HuH-7.5 (cell line): ENCODE measurements around the gene PLCD3.

Experiments
- DNase-seq: peaks from one replicate; pipeline ENCODE4 v3.0.0; 2011; ENCODE audit warnings: low spot score

The PLCD3 gene

DNA sequence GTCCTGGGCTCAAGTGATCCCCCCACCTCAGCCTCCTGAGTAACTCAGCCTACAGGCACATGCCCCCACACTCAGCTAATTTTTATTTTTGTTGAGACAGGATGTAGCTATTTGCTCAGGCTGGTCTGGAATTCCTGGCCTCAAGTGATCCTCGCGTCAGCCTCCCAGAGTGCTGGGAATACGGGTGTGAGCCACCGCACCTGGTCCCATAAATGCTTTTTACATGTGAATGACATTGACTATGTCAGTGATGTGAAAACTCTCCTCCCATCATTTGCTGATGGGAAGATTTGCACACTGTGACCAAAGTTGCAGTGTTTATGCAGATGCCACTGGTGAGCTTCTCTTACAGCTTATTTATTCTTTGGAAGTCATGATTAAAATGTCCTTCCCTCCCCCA, 15.0 kb downstream of the PLCD3 start:
- DNase-seq: no peak

DNA sequence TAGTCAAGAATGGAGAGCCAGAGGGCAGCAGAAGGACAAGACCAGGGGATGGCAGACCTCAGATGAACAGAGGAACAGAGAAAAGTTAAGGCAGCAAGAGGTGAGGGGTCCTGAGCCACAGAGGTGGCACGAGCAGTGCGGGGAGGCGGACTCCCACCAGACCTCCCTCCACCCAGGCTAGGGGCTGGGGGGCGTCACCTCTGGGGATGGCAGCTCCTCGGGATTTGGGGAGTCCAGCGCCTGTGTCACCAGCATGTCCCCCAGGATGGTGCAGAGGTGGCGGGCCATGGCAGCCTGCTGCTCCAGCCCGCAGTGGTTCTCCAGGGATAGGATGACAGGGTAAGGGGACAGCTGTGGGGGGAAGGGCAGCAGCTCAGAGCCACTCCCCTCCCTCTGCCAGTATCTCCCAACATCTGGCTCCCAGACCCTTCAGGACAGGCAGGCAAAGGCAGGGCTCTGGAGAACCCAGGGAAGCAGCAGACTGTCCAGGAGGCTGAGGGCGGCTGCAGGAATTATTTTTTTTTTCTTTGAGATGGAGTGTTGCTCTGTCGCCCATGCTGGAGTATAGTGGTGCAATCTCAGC, 15.8 kb downstream of the PLCD3 start:
- DNase-seq: no peak

DNA sequence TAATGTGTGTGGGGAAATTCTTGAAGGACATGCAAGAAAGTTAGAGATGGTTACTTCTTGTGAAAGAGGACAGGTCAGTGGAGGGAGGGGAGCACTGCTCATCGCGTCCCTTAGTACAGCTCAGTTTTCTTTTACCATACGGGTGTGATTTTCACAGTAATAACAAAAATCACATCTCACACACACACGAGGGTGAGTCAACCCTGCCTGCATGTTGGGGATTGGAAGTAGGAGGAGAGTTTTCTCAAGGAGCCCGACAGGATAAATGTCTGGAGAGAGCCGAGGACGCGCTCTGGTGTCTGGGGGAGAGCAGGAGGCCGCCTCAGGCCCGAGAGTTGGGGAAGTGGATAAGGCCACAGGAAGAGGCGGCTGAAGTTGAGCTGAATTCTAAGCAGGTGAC, 16.4 kb downstream of the PLCD3 start:
- DNase-seq: no peak

DNA sequence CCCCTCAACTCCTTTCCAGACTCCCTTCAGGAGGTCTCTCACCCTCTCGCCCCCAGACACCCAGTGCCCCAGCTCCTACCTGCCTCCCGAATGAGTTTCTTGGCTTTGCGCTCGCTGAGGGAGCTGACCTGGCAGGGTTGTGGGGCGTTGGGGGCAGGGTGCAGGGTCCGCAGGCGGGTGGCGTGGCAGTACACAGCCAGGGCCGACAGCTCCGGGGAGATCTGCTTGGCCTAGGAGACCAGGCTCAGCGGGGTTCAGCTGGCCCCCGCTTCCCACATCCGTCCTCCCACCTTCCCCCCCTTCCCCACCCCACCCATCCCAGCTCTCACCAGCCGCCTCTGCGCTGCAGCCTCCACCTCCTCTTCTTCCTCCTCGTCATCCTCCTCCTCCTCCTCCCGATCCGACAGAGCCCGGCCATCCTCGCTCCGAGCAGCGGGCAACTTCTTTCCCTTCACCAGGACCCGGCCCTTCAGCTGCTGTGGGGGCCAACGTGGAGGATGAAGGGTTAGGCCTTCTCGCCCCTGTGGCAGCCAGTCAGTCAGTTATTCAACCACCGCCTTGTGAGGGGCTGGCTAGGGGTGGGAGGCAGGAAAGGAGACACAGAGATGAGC, 17.2 kb downstream of the PLCD3 start:
- DNase-seq: no peak

DNA sequence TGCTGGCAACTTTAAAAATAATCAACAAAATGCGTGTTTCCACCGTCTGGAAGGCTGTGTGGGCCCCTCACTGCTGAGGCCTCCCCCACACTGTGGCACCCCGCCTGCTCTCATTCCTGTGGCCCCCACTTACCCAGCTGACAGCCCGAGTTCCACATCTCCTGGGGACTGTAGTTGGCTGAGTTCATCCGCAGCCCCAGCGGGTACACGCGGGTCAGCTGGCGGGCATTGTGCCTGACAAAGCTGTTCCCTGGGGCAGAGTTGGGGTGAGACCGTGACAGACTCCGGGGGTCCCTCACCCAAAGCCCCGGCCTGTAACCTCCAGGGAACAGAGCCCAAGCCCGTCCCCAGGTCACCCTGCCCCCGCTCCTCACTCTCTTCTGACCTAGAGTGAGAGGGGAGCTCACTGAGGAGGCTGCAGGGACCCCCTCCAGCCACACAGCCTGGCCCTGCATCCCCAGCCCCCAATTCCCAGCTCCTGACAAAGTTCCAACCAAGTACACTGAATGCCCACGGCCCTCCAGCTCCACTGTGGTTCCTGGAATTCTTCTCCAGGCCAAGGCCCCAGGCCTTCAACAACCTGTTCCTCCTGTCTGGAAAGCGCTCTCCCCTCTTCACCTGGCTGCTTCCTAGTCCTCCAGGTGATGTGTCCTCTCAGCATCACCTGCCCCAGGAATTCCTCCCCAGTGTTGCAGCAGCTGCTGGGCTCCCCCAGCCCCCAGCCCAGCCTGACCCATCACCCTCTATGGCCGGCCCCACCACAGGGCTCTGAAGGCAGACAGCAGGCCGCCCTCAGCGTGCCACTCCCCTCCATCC, 18.0 kb downstream of the PLCD3 start:
- DNase-seq: no peak

DNA sequence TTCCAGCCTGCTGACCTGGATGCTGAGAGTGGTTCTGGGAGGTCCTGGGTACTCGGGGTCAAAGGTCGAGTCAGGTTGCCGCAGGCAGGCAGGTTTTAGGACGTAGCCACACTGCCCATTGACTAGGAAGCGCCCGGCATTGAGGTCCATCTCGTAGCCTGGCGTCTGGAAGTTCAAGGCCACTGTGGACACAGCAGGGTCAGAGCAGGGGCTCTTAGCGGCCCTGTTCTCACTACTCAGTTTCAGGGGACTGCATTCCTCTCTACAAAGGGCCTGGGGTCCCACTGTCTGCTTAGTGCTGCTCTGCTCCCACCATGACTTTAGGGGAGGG, 18.9 kb downstream of the PLCD3 start:
- DNase-seq: no peak

DNA sequence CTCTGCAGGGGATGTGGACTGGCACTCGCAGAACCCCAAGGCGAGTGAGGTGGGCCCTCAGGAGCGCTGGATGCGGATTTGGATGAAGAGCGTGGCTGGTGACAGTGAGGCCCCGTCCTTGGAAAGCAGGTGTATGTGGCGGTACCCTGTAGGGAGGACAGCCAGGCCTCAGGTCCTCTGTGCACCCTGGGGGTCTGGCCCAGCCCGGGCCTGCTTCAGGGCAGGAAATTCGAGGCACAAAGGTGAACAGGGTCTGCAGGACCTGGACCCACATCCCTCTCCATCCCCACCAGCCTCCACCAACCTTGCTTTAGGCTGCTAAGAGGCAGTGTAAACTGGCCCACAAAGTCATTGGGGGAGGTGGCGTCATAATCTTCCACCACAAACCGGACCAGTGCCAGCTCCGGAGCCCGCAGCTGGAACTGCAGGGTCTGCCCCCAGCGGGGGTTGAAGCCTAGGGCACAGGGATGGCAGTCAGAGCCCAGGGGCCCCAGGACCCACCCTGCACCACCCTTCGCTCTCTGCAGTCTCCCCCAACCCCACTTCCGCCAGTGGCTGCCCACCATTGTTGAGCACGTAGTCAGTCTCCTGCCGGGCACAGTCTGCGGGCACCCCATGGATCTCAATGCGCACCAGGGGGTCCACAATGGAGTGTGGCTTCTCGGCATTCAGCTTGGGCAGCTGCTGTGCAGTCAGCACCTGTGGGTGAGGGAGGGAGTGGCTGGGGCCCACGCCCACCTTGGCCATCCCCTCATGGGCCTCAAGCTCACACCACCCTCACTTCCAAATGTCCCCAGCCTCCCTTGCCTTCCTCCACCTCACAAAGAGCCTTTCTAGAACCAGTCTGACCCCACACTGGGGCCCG, 19.5 kb downstream of the PLCD3 start:
- no peak for DNase-seq

DNA sequence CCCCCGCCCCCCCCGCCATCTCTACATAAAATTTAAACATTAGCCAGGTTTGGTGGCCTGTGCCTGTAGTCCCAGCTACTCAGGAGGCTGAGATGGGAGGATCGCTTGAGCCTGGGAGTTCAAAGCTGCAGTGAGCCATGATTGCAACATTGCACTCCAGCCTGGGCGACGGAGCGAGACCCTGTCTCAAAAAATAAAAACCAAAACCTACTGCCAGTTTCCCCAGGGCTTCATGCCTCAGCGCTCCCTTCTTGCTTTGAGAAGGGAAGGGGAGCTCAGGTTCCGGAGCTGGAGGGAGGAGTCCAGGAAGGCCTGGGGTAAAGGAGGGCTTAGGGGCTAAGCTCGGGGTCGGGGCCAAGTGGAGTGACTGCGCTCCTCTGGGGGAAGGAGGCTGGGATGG, 20.5 kb downstream of the PLCD3 start:
- DNase-seq: no peak

DNA sequence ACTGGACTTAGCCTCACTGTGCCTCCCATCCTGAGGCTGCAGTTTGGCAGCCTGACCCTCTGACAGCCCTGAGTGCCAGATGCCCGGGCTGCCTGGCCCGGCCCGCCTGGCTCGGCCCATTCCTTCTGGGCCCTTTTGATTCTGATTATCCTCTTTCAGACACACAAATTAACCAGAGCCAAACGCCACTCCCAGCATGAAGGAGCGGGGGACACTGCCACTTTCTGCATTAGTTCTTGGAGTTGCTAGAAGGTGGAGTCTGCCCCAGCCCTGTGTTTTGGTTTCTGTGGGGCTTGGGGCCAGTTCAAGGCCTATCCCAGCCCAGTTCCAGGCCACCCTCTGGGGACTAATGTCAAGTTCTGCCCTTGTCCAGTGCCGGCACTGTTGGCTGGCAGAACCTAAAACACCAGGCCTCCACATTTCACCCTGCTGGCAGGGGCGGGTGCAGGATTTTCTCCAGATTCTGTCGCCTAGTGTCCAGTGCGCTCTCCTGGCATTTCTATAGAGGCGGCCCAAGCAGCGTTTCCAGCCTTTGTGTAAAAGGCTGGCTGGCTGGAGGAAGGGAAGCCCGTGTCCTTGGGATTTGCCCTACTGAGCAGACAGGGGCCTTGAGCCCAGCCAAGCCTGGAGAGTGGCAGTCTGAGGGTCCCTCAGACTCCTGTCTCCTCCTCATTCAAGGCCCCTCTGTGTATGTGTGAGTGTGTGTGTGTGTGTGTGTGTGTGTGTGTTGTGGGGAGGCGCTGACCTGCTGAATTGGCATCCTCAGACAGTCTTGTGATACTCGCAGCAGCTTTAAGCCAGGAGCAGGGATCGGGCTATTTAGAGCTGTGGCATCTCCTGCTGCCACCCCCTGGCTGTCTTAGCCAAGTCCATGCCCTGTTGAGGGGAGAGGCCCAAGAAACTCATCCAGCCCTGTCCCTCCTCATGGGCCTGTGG, 21.4 kb downstream of the PLCD3 start:
- no peak for DNase-seq

DNA sequence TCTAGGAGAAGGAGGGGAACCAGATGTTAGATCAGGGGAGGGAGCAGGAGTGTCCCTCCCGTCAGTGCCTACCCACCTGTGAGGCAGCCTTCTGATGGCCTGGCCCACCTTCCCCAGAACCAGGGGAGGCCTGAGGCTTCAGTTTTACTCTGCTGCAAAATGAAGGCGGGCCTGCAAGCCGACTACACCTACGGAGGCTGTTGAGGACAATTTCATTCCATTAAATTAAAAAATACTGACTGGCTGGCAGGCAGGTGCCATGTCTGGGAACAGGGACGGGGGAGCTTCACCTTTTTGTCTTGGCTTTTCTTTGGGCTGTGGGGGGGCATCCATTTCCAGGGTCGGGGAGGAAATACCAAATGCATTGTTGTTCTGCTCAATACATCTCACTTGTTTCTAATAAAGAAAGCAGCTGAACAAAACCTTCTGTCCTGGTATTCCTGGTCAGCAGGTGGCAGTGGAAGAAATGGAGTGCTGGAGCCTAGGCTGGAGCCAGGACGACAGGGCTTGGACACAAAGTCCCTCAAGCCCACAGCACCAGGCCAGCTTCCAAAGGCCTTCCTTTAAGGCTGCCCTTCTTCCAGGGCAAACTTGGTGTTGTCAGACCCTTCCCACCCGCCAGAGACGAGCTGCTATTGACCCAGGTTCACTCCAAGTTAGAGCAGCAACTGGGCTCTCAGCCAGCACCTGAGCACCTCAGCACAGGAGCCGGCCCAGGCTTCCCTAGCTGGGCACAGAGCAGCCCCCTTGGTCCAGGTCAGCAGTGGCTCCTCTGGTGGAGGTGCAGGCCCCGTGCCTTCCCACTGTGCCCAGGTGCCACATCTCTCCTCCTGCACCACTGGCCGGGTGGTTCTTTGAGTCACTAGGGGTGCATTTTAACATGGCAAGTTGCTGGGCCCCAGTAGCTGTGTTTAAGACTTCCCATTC, 23.5 kb downstream of the PLCD3 start:
- DNase-seq: no peak

DNA sequence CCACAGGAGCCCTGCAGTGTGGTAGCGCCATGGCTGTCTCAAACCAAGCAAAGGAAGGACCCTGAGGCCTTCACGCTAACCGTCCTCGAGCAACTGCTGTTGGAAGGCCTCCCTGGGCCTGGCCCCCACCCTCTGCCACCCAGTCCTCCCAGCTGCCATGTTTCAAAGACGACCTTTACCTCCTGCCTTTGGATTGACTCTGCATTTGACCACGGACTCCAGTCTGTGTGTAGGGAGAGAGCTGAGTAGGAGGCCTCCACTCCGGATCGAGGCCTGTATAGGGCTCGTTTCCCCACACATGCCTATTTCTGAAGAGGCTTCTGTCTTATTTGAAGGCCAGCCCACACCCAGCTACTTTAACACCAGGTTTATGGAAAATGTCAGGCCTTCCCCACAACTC, 24.3 kb downstream of the PLCD3 start:
- no peak for DNase-seq

DNA sequence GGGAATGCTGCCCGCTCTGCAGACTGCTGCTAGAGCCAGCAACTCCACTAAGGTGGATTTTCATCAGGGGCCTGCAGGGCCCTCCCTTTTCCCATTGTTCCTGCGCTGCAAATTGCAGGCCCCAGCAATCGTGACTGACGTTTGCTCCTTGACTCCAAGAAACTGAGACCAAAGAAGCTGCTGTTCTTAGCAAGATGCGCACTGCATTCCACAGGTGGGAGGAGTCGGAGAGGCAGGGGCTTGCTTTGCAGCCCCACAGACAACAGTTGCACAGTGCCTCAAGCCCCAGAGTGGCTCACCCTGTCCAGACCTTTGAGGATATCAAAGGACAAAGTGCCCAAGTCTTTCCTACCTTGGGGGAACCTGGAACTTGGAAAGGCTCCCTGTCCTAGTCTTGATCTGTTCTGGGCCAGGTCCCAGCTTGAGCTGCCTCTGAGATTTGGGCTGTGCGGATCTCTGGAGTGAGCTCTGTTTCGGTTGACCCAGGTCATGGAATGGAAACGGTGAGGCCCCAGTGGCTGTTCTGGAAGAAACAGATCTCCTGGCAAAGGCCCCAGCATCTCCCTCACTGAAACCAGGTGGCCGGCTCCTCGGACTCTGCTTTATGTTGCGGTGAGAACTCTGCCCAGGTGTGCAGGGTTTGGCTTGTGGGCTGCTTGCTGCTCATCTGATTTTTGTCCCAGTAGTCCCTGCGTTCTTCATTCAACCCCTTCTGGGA, 24.9 kb downstream of the PLCD3 start:
- DNase-seq: no peak

DNA sequence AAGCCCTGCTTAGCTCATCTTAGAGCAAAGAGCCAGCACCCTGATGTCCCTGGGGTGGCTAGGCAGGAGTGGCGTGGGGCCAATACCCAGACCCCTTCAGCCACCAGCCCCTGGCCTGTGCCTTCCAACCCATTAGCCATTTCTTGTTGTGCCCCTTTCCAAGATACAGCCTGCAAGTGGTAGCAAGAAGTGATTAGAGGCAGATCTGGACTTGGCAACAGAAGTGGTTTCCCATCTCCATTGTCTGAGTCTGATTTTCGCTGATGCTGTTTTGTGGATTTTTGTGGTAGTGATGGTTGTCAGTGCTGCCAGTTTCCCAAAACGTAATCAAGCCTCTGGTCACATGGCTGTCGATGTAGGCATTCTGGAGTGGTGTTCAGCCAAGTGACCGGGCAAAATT, 25.7 kb downstream of the PLCD3 start:
- no peak for DNase-seq

DNA sequence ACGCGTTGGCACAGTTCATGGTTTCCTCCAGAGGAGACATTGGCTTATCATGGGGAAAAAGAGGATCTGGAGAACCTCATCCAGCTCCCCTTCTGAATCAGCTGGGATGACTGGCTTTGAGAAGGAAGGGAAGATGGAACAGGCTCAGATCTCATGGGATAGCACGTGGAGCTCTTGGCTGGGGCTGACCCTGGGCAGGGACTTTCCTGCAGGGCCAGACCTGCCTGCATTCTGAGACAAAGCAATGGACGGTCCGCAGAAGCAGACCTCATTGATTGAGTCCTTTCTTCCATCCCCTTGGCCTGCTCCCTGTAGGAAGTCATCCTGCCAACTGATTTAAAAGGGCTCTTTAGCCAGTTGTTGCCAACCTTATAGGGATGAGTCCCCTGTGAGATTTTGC, 26.2 kb downstream of the PLCD3 start:
- no peak for DNase-seq

DNA sequence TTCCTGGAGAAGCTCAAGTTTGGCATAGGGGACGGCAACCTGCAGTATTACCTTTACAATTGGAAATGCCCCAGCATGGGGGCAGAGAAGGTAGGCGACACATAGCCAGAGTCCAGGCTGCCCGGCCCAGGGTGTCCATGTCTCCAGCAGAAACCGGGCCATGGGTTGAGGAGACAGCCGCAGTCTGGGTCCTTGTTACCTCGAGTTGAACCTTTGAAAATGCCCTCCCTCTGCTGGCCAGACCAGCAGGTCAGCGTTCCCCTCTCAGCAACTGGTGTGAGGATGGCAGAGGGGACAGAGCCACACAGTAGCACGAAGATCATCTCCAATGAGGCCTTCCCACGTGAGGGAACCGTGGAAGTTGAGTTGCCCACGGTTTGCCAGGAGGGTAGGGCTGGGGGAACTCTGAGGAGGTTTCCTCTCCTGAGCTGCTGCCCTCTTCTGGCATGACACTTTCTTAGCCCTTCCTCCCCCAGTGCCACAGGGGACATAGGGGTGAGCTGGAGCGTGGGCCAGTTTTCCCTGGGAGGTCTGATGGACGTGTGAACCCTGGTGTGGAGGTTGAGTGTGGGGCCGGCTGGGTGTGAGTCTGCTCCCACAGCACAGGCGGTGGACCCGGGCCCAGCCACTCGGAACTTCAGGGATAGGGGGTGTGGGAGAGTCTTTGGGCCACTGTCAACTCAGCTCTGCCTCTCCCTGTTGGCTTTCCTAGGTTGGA, 27.2 kb downstream of the PLCD3 start:
- DNase-seq: no peak

DNA sequence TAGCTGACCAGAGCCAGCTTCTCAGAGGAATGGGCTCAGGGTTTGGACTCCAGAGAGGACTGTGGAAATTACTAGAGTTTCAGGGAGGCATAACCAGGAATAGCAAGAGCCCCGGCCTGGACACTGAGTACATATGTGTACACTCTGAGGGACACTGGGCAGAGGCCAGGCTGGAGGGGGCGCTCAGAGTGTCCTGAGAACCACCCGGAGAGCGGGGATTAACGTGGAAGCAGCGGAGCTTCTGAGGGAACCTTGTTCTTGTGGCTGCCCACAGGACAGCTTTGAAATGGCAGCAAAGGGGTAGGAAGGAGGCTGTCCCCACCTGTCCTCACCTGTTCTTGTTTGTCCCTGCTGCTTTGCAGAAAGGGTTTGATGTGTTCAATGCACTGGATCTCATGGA, 27.8 kb downstream of the PLCD3 start:
- DNase-seq: no peak

DNA sequence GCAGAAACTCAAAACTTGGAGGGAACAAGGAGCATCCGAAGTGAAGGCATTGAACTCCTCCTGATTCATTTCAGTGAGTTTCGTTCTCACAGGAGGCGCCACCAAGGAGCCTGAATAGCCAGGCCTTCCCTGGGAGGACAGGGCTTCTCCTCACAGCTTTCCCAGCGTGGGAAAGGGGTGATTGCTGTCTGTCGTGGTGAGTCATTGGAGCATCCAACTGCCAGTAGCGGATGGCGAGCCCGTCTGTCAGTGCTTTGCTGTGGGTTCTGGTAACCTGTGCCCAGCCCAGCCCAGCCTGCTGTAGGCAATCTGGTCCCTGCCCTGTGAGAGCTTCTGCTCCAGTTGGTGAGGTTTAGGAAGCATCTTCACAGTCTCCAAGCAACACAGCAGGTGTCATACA, 28.3 kb downstream of the PLCD3 start:
- no peak for DNase-seq

DNA sequence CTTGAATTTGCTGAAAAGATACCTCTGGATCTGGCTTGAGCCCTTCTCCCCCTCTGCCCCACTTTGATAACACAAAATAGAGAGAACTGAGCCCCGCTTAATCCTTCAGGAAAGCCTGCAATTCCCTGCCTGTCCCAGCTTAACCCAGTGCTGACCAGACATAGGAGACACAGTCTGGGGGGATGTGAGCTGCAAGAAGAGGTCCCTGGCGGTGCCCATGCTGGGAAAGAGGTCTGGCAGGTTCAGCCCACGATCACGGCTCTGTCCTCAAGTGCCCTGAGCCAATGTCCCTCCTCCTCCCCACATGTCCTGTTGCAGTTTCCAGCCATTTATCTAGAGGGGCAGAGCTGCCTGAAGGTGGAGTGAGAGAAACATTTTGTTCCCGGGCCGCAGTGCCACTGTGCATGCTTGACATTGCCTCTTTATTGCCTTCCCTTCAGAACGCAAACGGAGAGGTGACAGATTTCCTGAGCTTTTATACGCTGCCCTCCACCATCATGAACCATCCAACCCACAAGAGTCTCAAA, 29.0 kb downstream of the PLCD3 start:
- DNase-seq: no peak

DNA sequence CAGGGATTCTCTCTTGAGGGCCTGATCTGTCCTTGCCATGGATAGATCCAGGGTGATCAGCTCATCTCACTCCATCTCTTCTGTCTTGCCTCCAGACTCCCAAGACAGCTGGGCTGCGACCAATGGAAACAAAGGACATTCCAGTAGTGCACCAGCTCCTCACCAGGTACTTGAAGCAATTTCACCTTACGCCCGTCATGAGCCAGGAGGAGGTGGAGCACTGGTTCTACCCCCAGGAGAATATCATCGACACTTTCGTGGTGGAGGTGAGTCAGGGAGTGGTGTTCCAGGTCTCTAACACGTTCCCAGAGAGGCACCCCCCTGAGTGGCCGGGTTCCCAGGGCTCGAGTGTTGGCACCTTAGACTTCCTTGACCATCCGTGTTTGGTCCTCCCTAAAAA, 29.5 kb downstream of the PLCD3 start:
- no peak for DNase-seq
